HepG2 (cell line): ENCODE measurements around the gene LRP5. TPM values are rescaled to one million over a fixed set of nuclear protein-coding genes. Genes with fewer than 3 reads are reported as not detected.

ENCODE experiments used
- AHR ChIP-seq: IDR thresholded peaks from 2 replicates; pipeline ENCODE4 v1.6.1; 2018; ENCODE audit warnings: missing genetic modification reagents, missing compliant biosample characterization
- ATF1 ChIP-seq: IDR thresholded peaks from 2 replicates; pipeline ENCODE4 v1.6.1; 2016; ENCODE audit warnings: mild to moderate bottlenecking, control low read depth
- EP300 ChIP-seq, 3 experiments: sonication (generic) in 1 of 3; formaldehyde crosslinking in 1 of 3; IDR thresholded peaks; 2 replicates each; pipeline versions ENCODE4 v1.5.1 to v1.6.1; 2011 to 2020; ENCODE audit warnings: low read depth in 2 of 3, low read length in 2 of 3, borderline replicate concordance in 1 of 3, improper control_type of control experiment in 1 of 3, mild to moderate bottlenecking in 1 of 3, missing genetic modification reagents in 1 of 3, moderate library complexity in 1 of 3
- GATAD2A ChIP-seq: IDR thresholded peaks from 2 replicates; pipeline ENCODE4 v1.6.1; 2016
- HDAC6 ChIP-seq: fragments of 200-600 bp; sonication (generic); IDR thresholded peaks from 2 replicates; pipeline ENCODE4 v1.7.0; 2017; ENCODE audit warnings: mild to moderate bottlenecking, antibody characterized with exemption, low read length, low read depth
- JARID2 ChIP-seq: sonication (generic); formaldehyde crosslinking; IDR thresholded peaks from 2 replicates; pipeline ENCODE4 v1.8.1; 2023; ENCODE audit warnings: missing genetic modification reagents, inconsistent platforms; ENCODE audit not compliant: insufficient replicate concordance
- JUN ChIP-seq: sonication (generic); formaldehyde crosslinking; IDR thresholded peaks from 2 replicates; pipeline ENCODE4 v1.4.0; 2020; ENCODE audit warnings: mild to moderate bottlenecking, missing genetic modification reagents
- LCORL ChIP-seq, 2 experiments: fragments of 450-650 bp in 1 of 2; sonication (generic) in 1 of 2; formaldehyde crosslinking in 1 of 2; IDR thresholded peaks; 2 replicates each; pipeline versions ENCODE4 v1.5.0 to v1.6.1; 2017 to 2020; ENCODE audit warnings: antibody characterized with exemption in 1 of 2, missing genetic modification reagents in 1 of 2
- MAF1 ChIP-seq: sonication (generic); formaldehyde crosslinking; IDR thresholded peaks from 2 replicates; pipeline ENCODE4 v1.5.0; 2020; ENCODE audit warnings: missing genetic modification reagents, borderline replicate concordance
- MEIS2 ChIP-seq: sonication (generic); formaldehyde crosslinking; IDR thresholded peaks from 2 replicates; pipeline ENCODE4 v1.9.0; 2021; ENCODE audit warnings: mild to moderate bottlenecking, missing genetic modification reagents
- MIER2 ChIP-seq: IDR thresholded peaks from 2 replicates; pipeline ENCODE4 v1.6.1; 2016; ENCODE audit warnings: missing biosample characterization, missing genetic modification reagents
- NFE2 ChIP-seq: sonication (generic); formaldehyde crosslinking; IDR thresholded peaks from 2 replicates; pipeline ENCODE4 v1.4.0; 2020; ENCODE audit warnings: missing genetic modification reagents
- NFE2L2 ChIP-seq: fragments of 150-350 bp; IDR thresholded peaks from 2 replicates; pipeline ENCODE4 v1.6.1; 2014; ENCODE audit warnings: low read length
- RBFOX2 ChIP-seq: fragments of 200-400 bp; formaldehyde crosslinking; IDR thresholded peaks from 2 replicates; pipeline ENCODE4 v1.6.1; 2017; ENCODE audit warnings: low read depth, mild to moderate bottlenecking, low read length
- SALL1 ChIP-seq: sonication (generic); formaldehyde crosslinking; IDR thresholded peaks from 2 replicates; pipeline ENCODE4 v1.8.0; 2022; ENCODE audit warnings: mild to moderate bottlenecking, missing genetic modification reagents
- SUZ12 ChIP-seq: fragments of 150-350 bp; IDR thresholded peaks from 2 replicates; pipeline ENCODE4 v1.6.1; 2014; ENCODE audit warnings: low read depth, low read length
- TFAP4 ChIP-seq: sonication (generic); IDR thresholded peaks from 2 replicates; pipeline ENCODE4 v1.6.1; 2016; ENCODE audit warnings: low read depth, borderline replicate concordance
- ZBTB26 ChIP-seq: IDR thresholded peaks from 2 replicates; pipeline ENCODE4 v1.6.1; 2016; ENCODE audit warnings: missing compliant biosample characterization, missing genetic modification reagents, borderline replicate concordance
- ZNF556 ChIP-seq: sonication (generic); formaldehyde crosslinking; IDR thresholded peaks from 2 replicates; pipeline ENCODE4 v1.4.0; 2020; ENCODE audit warnings: mild to moderate bottlenecking, missing genetic modification reagents, borderline replicate concordance
- ZNF567 ChIP-seq: sonication (generic); formaldehyde crosslinking; IDR thresholded peaks from 2 replicates; pipeline ENCODE4 v1.8.1; 2023; ENCODE audit warnings: mild to moderate bottlenecking, missing genetic modification reagents, borderline replicate concordance
- ZNF570 ChIP-seq: sonication (generic); formaldehyde crosslinking; IDR thresholded peaks from 2 replicates; pipeline ENCODE4 v1.4.0; 2020; ENCODE audit warnings: mild to moderate bottlenecking, missing genetic modification reagents, borderline replicate concordance
- ZNF616 ChIP-seq: sonication (generic); formaldehyde crosslinking; IDR thresholded peaks from 2 replicates; pipeline ENCODE4 v1.5.0; 2020; ENCODE audit warnings: low read depth, mild to moderate bottlenecking, missing genetic modification reagents
- ZNF660 ChIP-seq: sonication (generic); formaldehyde crosslinking; IDR thresholded peaks from 2 replicates; pipeline ENCODE4 v1.5.1; 2020; ENCODE audit warnings: mild to moderate bottlenecking, low read depth, missing genetic modification reagents, borderline replicate concordance
- ZNF678 ChIP-seq: sonication (generic); formaldehyde crosslinking; IDR thresholded peaks from 2 replicates; pipeline ENCODE4 v1.4.0; 2020; ENCODE audit warnings: mild to moderate bottlenecking, missing genetic modification reagents
- ZNF704 ChIP-seq: sonication (generic); formaldehyde crosslinking; IDR thresholded peaks from 2 replicates; pipeline ENCODE4 v1.8.1; 2023; ENCODE audit warnings: mild to moderate bottlenecking, inconsistent platforms, moderate library complexity, missing genetic modification reagents, borderline replicate concordance
- ZNF878 ChIP-seq: sonication (generic); formaldehyde crosslinking; IDR thresholded peaks from 2 replicates; pipeline ENCODE4 v1.8.1; 2023; ENCODE audit warnings: mild to moderate bottlenecking, missing genetic modification reagents, moderate library complexity
- ZUFSP ChIP-seq: sonication (generic); formaldehyde crosslinking; IDR thresholded peaks from 2 replicates; pipeline ENCODE4 v1.9.0; 2021; ENCODE audit warnings: missing genetic modification reagents, mild to moderate bottlenecking, borderline replicate concordance
- polyA plus RNA-seq, 8 experiments: library from polyadenylated mRNA; depleted of rRNA in 3 of 8; stranded (reverse) in 7 of 8; unstranded in 1 of 8; fragments of >200 nt; fragmentation: Illumina TruSeq in 4 of 8; extraction: Trizol in 4 of 8; gene quantifications; 2 replicates each; pipeline versions ENCODE4 v1.2.1 to v1.2.3, GENCODE V29; 2011 to 2016; ENCODE audit warnings: low read depth in 4 of 8, missing spikeins in 1 of 8, mixed read lengths in 1 of 8; ENCODE audit not compliant: insufficient read depth in 1 of 8
- total RNA-seq, 5 experiments: library from RNA; depleted of rRNA; stranded (reverse); fragments of >200 nt; fragmentation: Illumina TruSeq; extraction: Trizol; gene quantifications; 2 replicates each; pipeline ENCODE4 v1.2.3, GENCODE V29; 2016; ENCODE audit warnings: low read depth in 1 of 5

LRP5 gene
- total and polyA plus RNA-seq, 2 of the 13 experiments (the other 11 are each of a cell fraction or from before 2014, with no cell fraction given), result 40.4 to 64.0 TPM

- TF ChIP-seq SUZ12, result no peak
- TF ChIP-seq ZNF678, result no peak
- TF ChIP-seq ZBTB26 (CRISPR knock-in tag), result peak; percentile 43; the same call in 1 of the 2 replicates
- no peak for TF ChIP-seq ZNF704 (CRISPR knock-in tag)
- peak; percentile 89; the same call in 1 of the 2 replicates for TF ChIP-seq TFAP4
- TF ChIP-seq AHR (CRISPR knock-in tag), result no peak
- no peak for TF ChIP-seq ZNF878 (CRISPR knock-in tag)
- no peak for TF ChIP-seq ZUFSP (CRISPR knock-in tag)
- TF ChIP-seq ZNF567 (CRISPR knock-in tag), result no peak
- peak in 1 of 2 experiments; percentile 54; a peak in 1 of 4 replicates for TF ChIP-seq EP300 (IDR thresholded peaks at IDR 0.05; ENCODE audit: low read depth in 2 of 2, low read length in 2 of 2)
- no peak for TF ChIP-seq EP300 (CRISPR knock-in tag; IDR thresholded peaks at IDR 0.05; ENCODE audit: borderline replicate concordance)
- TF ChIP-seq LCORL (IDR thresholded peaks at IDR 0.05), result no peak
- TF ChIP-seq LCORL (CRISPR knock-in tag; IDR thresholded peaks at IDR 0.05), result 0 out of 2 replicates have a peak, but pooled peaks have one; percentile 37
- TF ChIP-seq ZNF570 (CRISPR knock-in tag), result no peak
- no peak for TF ChIP-seq RBFOX2
- no peak for TF ChIP-seq HDAC6
- no peak for TF ChIP-seq ZNF660 (CRISPR knock-in tag)
- peak; percentile 45; the same call in 1 of the 2 replicates for TF ChIP-seq JUN (CRISPR knock-in tag)
- TF ChIP-seq MEIS2 (CRISPR knock-in tag), result no peak
- TF ChIP-seq JARID2, result no peak
- no peak for TF ChIP-seq ZNF556
- peak; percentile 61 for TF ChIP-seq SALL1 (CRISPR knock-in tag)
- TF ChIP-seq ATF1 (CRISPR knock-in tag), result no peak
- peak; percentile 57 for TF ChIP-seq GATAD2A (CRISPR knock-in tag)
- TF ChIP-seq ZNF616 (CRISPR knock-in tag), result no peak
- no peak for TF ChIP-seq NFE2 (CRISPR knock-in tag)
- no peak for TF ChIP-seq MIER2 (CRISPR knock-in tag)
- TF ChIP-seq NFE2L2, result peak; percentile 92
- TF ChIP-seq MAF1 (CRISPR knock-in tag), result no peak
Observed at GRCh38 chr11:68302670-68303069, 9.7 kb upstream of the LRP5 start (continued).
